ENCODE data around the gene HBP1.
"Not testable (repeated sequence)": the region's sequence is repeated elsewhere in the genome, so short reads cannot be mapped to it uniquely, and the experiment has no call there.

HBP1 gene

DNA sequence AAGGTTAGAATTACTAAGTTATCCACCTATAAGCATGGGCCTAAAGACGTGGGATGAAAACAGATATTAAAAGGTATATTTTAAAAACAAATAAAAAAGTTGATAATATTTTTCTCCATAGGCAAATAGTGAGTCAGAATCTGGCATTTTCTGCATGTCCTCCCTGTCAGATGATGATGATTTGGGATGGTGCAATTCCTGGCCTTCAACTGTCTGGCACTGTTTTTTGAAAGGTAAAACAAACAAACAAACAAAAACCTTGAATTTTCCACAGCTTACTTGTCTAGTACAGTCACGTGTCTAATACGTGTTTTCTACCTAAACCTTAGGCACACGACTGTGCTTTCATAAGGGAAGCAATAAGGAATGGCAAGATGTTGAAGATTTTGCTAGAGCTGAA is 17.4 kb downstream of the HBP1 start:
- DNase-seq: no peak

DNA sequence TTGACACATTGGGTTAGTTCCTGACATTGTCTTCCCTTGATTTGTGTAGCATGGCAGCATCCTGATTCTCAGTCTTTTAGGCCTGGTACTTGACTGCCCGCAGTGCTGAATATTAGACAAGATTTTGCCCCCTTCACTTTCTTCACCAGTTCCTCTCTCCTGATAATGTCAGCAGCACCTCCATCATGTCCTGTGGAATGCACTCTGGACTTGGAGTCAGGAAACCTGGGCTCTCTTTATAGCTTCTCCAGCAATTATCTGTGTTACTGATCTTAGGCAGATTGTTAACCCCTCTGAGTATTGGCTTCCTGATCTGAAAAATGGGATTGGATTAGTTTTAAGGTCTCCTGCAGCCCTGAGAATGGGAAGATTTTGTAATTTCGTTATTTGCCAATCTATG is 19.0 kb downstream of the HBP1 start:
- no peak for DNase-seq

DNA sequence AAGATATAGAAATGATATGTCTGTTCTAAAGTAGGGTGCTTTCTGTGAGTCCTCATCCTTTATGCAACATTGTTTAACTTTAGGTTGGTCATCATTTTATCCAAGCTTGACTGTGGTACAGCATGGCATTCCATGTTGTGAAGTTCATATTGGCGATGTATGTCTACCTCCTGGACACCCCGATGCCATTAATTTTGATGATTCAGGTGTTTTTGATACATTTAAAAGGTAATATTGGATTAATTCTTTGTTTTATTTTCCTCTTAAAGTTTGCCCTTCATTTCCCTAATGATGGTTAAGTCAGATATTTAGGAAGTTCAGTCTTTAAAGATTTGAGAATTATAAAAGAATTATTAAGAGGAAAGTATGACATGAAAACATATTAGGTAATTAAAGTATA is 21.3 kb downstream of the HBP1 start:
- DNase-seq: no peak

DNA sequence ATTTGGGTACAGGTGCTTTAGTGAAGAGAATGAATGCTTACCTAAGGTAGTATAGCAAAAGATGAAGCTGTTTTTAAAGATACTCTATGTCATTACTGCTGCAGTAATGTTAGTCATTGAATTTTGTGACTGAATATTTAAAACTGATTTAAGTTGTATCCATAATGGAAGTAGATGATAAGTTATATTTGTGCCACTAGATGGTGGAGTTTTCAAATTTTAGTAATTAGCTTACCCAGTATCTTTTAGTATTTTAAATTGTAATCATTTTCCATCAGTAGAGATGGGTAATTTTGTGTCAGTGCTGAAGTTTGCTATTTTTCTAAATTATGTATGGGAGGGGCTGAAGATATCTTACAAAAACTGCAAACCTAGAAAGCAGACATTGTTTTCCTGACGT is 25.2 kb downstream of the HBP1 start:
- DNase-seq: no peak

DNA sequence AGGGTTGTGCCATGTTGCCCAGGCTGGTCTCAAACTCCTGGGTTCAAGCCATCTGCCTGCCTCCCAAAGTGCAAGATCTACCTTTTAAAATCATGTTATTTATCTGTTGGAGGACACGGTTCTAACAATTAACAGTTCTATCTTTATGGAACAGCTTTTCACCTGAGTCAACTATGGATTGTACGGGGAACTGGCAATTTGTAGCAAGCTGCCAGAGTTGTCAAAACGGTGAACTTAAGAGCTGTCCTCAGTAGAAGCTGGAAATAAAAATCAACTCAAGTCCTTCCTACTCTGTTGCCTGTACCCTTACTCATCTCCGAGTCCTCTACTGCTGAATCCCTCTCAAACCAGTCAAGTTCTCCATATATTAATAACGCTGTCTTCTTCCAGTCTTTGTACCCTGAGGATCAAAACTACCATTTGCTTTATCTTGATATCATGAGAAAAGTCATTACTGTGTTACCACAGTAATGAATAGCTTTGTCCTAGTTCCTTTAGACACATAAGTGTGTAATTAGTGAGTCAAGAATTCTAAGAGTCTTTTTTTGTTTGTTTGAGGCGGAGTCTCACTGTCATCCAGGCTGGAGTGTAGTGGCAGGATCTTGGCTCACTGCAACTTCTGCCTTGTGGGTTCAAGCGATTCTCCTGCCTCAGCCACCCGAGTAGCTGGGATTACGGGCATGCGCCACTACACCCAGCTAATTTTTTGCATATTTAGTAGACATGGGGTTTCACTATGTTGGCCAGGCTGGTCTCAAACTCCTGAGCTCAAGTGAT is 28.2 kb downstream of the HBP1 start:
- DNase-seq: no peak

DNA sequence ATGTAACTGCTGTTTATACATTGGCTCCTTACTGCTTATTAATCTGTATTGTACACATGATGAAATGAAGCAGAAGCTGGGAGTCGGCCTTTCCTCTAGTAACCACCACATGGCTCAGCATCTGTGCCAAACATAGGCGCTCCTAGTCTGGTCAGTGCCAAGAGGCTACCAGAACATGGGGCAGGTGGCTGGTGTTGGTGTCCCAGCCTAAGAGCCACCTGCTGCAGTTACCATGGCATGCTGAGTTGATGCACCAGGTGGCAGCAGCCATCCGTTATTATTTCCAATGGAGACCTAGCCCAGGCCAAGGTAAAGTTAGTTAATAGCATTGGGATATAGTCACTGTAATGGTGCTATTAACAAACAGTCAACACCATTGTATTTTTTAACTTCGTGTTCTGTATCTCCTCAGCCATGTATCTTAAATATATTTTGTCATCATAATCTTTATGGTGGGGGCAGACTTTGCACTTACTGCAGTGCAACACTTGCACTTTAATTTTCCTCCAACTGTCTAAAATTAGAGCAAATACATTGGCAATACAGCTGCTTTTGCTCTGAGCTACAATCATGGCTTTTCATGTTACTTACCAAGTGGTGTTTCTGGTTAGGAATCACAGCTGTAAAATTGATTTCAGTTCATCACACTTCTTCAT is 33.1 kb downstream of the HBP1 start:
- DNase-seq: peak; percentile 18

DNA sequence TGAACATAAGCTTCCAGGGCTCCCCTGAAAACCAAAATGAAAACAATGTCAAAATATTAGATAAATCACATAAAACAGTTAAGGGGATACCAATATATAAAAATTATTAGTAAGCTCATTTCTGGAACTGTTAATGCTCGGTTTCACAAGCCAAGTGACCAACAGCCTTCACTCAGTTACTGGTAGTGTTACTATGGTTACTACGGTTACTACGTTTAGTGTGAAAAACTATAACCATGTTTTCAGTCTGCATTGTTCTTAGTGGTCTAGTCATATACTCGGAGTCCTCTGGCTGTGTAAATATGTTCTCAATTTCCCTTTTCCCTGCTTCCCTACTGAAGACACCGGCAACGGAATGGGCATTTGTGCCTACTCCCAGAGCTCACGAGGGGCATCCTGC is 34.8 kb downstream of the HBP1 start:
- DNase-seq: no peak

DNA sequence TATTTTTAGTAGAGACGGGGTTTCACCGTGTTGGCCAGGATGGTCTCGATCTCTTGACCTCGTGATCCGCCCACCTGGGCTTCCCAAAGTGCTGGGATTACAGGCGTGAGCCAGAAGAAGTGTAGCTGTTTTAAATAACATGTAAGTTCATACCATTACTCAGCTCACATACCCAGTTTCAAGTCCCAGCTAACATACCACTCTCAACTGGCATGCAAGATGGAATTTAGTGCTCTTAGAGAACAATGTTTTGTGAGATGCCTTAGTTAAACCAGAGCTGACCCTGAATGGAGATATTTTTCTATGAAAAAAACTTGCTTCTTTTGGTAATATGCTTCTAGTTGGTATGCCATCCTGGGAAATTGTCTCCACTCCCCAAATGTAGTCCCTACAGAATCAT is 37.3 kb downstream of the HBP1 start:
- no peak for DNase-seq

DNA sequence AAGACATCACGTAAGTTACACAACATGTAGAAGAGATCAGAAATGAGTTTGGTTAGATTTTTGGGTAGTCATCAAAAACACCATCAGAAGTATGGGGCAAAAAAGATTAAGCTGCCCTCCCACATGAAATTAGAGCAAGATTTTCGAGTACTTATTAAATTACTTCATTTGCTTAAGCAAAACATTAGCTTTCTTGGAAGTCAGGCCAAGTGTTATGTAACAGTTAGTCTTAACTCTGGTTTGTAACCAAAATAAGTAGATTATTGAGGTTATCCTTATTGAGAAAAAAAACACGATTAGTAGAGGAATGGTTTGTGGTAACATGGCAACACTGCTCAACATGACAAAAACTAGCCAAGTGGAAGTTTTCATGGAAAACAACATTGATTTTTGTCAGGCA is 37.9 kb downstream of the HBP1 start:
- DNase-seq: no peak

DNA sequence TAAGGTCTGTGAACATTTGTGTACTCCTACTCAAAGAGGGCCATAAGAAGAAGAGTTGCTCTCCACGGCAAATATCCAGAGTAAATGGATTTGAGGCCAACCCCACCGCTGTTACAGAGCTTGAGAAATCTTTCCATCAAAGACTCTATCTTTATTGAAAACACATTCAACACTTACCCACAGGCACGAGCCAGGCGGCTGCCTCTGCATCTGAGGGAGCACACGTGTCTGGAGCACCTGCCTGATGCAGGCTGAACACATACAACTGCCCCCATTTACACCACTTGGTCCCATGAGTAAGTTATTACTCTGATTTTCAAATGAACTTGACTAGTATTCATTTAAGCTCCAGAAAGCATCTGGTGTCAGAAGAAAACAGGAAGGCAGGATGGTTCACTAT is 38.7 kb downstream of the HBP1 start:
- DNase-seq: no peak

DNA sequence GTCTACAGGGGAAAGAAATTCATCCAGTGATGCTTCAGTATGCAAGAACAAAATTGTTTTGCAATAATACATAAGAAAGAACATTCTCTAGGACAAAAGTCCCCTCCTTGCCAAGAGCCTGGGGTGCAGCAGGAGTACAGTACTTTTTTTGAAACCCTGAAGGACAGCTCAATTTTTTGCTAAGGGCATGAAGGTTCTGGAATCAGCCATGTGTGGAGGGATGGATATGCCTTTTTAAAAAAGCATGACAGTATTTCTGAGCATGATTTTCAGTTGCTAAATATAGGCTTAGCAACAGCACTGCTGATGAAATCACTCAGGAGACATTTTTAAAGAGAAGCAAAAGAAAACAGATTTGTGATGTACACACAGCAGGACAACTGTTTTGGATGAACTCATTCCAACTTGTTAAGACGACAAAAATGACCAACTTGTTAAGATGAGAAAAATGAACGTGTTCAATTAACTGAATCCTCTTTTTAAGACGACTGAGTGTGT is 39.3 kb downstream of the HBP1 start:
- DNase-seq: no peak

DNA sequence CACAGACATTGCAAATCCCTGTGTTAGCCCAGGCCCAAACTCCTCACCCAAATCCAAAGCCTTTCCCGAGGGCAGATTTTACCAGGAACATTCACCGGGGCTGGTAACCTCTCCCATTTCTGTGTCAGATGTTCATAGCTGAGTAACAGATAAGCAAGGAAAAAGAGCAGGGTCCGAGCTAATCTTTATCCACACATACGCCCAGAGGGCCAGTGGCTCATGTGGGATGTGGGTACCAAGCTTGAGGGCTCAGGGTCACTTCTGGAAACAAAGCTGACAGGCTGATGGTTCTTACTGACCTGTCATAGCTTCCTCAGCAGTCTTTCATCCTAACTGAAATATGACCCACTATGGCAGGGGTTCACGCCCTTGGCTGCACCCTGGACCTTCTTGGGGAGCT is 39.8 kb downstream of the HBP1 start:
- no peak for DNase-seq

DNA sequence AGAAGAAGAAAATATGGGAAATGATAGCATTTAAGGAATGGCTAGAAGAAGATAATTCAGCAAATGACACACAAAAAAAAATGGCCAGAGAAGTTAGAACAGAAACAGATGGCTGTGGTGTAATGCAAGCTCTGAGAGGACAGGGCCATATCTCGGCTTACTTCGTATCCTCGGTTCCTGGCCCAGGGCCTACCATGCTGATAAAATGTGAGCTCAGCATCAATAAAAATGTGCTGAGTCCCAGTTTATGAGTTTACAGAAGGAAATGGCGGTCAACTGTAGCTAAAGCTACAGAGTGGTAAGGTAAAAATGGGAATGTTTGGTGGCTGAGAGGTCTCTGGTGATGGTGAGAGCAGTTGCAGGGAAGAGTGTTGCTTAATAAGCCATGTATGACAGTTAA is 40.8 kb downstream of the HBP1 start:
- no peak for DNase-seq

DNA sequence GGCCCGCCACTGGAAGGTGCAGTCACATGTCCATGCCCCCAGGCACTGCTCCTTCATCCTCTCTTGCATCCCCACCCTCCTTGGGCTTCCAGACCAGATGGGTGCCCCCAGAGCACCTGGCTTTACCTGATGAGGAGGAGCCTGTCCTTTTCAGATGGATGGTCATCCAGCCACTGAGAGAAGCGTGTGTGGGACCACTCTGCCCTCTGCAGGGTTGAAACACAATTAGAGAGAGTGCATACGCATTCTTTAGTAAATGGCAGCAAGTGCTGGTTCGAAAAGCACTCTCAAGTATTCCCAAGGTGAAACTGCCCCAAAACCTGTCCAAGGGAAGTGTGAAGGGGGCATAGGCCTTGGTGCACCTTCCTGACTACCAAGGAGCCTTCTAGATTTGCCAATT is 41.6 kb downstream of the HBP1 start:
- DNase-seq: no peak

DNA sequence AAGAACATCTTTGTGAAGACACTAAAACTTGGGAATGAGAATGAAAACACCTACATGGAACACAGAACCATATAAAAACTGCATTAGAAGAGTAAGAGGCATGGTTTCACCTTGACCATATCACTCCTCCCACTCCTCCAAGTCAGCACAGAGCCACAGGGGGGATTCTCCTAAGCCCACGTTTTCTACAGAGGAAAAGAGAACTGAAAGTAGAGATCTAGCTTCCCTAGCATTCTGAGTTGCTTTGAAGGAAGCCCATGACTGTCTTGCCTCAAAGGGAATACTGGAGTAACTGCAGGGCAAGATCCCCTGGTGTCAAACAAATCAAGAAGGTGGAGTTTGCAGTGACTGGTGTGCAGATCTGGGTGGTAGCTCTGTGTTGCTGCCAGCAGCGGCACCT is 43.9 kb downstream of the HBP1 start:
- no peak for DNase-seq

DNA sequence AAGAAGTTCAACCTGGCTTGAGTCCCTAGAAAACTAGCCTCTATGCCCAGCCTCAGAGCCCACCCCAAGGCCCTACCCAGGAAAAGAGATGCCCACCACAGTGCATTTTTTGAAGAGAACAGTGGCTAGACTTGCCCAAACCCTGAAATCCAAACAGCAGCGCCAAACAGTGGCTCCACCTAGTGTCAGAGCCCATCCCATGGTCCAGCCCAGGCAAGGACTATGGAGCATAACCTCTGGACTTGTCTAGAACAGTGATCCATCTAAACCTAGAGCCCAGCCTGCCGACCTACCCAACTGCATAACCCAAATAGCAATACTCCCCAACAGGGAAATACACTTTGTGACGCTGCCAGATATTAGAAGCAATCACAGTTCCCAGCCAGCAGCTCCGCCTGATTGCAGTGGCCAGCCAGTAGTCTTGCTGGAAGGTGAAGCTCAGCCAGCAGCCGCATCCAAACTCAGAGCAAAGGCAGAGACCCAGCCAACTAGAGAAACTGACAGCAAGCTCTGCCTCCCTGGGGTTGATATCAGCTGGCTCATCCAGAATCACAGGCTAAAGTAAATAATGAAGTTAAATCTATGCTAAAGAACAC is 44.5 kb downstream of the HBP1 start:
- DNase-seq: no peak

DNA sequence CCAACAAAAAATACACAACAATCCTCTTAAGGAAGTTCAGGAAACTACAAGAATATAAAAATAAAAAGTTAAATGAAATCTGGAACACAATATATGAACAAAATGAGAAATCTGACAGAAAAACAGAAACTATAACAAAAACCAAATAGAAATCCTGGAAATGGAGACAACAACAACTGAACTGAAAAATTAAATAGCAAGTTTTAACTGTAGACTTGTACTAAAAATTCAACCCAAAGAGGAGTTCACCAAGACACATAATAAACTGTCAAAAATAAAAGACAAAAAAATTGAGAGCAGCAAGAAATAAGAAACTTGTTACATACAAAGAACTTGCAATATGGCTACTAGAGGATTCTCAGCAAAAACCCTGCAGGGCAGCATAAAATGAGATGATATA is 45.1 kb downstream of the HBP1 start:
- no peak for DNase-seq

DNA sequence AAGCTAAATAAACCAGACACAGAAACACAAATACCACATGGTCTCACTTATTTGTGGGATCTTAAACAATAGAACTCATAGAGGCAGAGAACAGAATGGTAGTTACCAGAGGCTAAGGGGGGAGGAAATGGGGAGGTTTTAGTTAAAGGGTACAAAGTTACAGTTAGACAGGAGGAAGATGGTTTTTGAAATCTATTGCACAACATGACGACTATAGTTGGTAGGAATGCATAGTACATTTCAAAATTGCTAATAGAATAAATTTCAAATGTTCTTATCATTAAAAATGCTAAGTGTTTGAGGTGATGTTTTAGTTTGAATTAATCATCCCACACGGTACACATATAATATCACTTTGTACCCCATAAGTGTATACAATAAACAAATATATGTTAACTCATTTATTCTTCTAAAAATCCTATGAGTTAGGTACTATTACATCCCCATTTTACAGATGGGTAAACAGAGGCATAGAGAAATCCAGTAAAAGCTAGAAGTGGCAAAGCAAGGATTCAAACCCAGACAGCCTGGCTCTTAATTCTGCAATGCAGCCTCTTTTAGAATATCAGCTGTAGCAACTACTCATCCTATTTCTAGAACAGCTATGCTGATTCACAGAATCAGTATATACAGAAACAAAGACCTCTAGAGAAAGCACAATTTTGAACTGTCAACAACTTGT is 50.9 kb downstream of the HBP1 start:
- DNase-seq: no peak

DNA sequence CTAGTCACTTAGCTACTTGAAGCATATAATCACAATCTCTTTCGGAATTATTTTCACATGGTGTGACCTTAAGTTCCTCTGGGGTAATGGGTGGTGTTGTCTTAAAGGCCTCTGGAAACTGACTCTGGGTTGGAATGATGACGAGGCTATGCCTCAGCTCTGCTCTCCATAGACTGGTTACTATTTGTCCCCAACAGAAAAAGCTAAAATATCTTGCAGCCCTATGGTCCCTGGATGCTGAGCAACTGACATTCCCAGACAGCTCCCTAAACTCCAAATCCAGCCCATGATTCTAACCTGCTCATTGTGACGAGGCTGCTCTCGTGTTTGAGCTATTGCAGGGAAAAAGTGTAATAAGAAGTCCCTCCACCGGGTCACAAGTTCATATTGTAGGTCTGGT is 51.6 kb downstream of the HBP1 start:
- DNase-seq: no peak

DNA sequence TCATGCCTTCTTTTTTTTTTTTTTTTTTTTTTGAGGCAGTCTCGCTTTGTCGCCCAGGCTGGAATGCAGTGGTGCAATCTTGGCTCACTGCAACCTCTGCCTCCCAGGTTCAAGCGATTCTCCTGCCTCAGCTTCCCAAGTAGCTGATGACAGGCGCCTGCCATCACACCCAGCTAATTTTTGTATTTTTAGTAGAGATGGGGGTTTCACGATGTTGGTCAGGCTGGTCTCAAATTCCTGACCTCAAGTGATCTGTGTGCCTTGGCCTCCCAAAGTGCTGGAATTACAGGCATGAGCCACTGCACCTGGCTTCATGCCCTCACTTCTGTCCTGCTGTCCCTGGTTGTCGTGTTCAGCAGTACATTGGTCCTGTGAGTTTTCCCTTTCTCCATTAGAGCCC is 52.0 kb downstream of the HBP1 start:
- not testable (repeated sequence) for DNase-seq

DNA sequence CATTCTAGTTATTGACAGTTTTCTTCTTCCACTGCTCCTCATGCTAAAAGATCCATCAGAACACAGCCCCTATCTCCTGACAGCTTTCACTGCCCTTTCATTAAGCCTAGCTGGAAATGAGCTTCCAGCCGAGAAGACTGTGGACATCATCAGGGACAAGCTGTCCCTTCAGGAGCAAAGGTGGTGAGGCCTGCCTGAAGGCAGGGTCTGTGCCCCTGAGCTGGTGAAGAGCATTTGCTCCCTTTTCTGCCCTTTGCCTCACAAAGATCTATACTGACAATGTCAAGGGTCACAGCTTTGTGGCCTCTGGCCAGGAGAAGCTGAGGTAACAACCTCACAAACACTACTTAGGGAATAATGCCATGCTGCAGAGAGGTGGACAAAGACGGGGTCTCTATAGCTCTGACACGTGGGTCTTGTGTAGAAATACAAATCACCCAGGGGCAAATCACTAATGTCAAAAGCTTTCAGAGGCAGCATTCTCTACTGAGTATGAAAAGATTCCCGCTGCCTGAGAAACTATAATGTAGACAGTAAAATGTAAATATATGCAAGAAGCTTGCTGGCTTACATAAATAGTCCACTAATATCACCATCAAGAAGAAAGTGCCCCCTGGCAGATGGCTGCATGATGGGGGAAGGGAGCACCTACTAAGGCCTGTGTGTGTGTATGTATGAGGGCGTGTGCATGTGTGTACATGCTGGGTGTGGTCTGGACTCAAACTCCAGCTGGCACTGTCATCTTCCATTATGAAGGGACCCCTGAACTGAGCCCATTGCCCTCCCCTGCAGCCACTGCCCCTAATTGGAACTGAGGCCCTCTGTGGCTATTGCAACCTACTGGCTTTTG is 55.8 kb downstream of the HBP1 start:
- DNase-seq: no peak

DNA sequence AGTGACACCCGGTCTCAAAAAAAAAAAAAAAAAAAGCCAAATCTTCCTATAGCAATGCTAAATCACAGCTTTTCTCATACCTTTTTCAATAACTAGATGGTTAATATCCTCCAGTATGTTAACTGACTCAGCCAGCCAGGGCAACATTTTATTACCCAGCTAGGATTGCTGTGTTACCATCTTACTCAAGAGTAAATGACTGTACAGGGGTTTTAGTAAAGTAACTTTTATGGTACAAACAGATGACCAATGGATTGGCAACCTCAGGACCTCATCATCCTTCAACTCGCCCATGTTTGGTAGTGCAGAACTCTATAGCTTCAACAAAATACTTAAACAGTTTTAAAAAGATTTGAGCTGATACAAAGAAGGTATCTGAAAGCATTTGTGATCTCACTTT is 59.5 kb downstream of the HBP1 start:
- no peak for DNase-seq

DNA sequence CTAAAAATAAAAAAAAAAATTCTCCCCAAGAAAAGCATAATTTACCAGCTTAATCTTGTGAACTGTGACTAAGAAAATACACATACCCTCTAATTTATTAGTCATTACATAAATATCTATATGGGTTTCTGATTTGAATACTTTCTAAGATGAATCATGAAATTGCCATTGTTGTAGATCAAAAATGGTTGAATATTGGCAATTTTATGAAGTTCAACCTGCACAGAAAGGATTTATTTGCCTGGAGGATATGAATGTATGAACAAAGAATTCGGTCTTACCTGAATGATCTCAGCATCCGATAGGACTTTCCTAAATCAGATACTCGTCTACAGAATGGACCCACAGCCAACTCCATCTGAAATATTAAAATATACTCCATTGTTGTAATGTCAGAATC is 61.5 kb downstream of the HBP1 start:
- DNase-seq: no peak
